HL-60 (cell line): ENCODE data around the gene NCBP3.

Experiments
- DNase-seq, 2 experiments: peaks; one replicate each; pipeline ENCODE4 v3.0.0-alpha.2; 2010 to 2020; ENCODE audit warnings: low read depth in 1 of 2, low spot score in 1 of 2
- H3K27ac ChIP-seq: fragments of 250-450 bp; sonication (Bioruptor Pico); replicated peaks from 2 replicates; pipeline ENCODE4 v1.5.1; 2020; ENCODE audit warnings: mild to moderate bottlenecking, moderate library complexity
- H3K27me3 ChIP-seq: fragments of 250-450 bp; sonication (Bioruptor Pico); 2 replicates; pipeline ENCODE4 v1.5.1; 2021; ENCODE audit warnings: mild to moderate bottlenecking, moderate library complexity; ENCODE audit not compliant: insufficient read depth, poor library complexity, severe bottlenecking
- H3K4me3 ChIP-seq: replicated peaks from 2 replicates; pipeline ENCODE4 v1.5.1; 2011; ENCODE audit warnings: mild to moderate bottlenecking, control low read depth, low read length; ENCODE audit not compliant: insufficient read depth
- GABPA ChIP-seq: IDR thresholded peaks from 2 replicates; pipeline ENCODE4 v1.6.1; 2012; ENCODE audit warnings: low read depth
- POLR2AphosphoS5 ChIP-seq: IDR thresholded peaks from 2 replicates; pipeline ENCODE4 v1.6.1; 2012; ENCODE audit warnings: low read depth
- SPI1 ChIP-seq: IDR thresholded peaks from 2 replicates; pipeline ENCODE4 v1.6.1; 2012; ENCODE audit warnings: low read depth, mild to moderate bottlenecking, borderline replicate concordance
- TF ChIP-seq, protein P1 (sequence below): IDR thresholded peaks from 2 replicates; pipeline ENCODE4 v1.6.1; 2012; ENCODE audit warnings: low read depth; ENCODE audit not compliant: insufficient replicate concordance
- TF ChIP-seq, protein P2 (sequence below): IDR thresholded peaks from one replicate; pipeline ENCODE4 v1.5.1; 2011; ENCODE audit warnings: low read length, control low read depth, inconsistent platforms; ENCODE audit not compliant: insufficient read depth

NCBP3 gene

GRCh38 chr17:3875317-3875716, 29.3 kb upstream of the NCBP3 start:
- no peaks in the 10 kb centered on the region for H3K27me3 ChIP-seq
- H3K4me3 ChIP-seq = no peak overlapping the region
- no peak for DNase-seq
- no peak overlapping the region for H3K27ac ChIP-seq
- TF ChIP-seq, protein P1, sequence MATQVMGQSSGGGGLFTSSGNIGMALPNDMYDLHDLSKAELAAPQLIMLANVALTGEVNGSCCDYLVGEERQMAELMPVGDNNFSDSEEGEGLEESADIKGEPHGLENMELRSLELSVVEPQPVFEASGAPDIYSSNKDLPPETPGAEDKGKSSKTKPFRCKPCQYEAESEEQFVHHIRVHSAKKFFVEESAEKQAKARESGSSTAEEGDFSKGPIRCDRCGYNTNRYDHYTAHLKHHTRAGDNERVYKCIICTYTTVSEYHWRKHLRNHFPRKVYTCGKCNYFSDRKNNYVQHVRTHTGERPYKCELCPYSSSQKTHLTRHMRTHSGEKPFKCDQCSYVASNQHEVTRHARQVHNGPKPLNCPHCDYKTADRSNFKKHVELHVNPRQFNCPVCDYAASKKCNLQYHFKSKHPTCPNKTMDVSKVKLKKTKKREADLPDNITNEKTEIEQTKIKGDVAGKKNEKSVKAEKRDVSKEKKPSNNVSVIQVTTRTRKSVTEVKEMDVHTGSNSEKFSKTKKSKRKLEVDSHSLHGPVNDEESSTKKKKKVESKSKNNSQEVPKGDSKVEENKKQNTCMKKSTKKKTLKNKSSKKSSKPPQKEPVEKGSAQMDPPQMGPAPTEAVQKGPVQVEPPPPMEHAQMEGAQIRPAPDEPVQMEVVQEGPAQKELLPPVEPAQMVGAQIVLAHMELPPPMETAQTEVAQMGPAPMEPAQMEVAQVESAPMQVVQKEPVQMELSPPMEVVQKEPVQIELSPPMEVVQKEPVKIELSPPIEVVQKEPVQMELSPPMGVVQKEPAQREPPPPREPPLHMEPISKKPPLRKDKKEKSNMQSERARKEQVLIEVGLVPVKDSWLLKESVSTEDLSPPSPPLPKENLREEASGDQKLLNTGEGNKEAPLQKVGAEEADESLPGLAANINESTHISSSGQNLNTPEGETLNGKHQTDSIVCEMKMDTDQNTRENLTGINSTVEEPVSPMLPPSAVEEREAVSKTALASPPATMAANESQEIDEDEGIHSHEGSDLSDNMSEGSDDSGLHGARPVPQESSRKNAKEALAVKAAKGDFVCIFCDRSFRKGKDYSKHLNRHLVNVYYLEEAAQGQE = no peak
- TF ChIP-seq GABPA = no peak
- no peak for TF ChIP-seq POLR2AphosphoS5
- TF ChIP-seq SPI1 = no peak
- TF ChIP-seq, protein P2, sequence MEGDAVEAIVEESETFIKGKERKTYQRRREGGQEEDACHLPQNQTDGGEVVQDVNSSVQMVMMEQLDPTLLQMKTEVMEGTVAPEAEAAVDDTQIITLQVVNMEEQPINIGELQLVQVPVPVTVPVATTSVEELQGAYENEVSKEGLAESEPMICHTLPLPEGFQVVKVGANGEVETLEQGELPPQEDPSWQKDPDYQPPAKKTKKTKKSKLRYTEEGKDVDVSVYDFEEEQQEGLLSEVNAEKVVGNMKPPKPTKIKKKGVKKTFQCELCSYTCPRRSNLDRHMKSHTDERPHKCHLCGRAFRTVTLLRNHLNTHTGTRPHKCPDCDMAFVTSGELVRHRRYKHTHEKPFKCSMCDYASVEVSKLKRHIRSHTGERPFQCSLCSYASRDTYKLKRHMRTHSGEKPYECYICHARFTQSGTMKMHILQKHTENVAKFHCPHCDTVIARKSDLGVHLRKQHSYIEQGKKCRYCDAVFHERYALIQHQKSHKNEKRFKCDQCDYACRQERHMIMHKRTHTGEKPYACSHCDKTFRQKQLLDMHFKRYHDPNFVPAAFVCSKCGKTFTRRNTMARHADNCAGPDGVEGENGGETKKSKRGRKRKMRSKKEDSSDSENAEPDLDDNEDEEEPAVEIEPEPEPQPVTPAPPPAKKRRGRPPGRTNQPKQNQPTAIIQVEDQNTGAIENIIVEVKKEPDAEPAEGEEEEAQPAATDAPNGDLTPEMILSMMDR = no peak

- TF ChIP-seq GABPA = no peak
- no peak for TF ChIP-seq POLR2AphosphoS5
- TF ChIP-seq, protein P2 = no peak
- TF ChIP-seq, protein P1 = no peak
- TF ChIP-seq SPI1 = no peak
- DNase-seq = no peak
- Histone ChIP-seq H3K4me3 (no peak overlapping the region), H3K27ac (no peak overlapping the region), H3K27me3 (no peaks in the 10 kb centered on the region)
Observed at GRCh38 chr17:3873862-3874261, 27.8 kb upstream of the NCBP3 start.

GRCh38 chr17:3870871-3871306, 24.8 kb upstream of the NCBP3 start:
- H3K27ac ChIP-seq = no peak overlapping the region
- no peak overlapping the region for H3K4me3 ChIP-seq
- TF ChIP-seq GABPA (no peak), POLR2AphosphoS5 (no peak), SPI1 (no peak)
- TF ChIP-seq, protein P2 = no peak
- H3K27me3 ChIP-seq = no peaks in the 10 kb centered on the region
- no peak for DNase-seq

DNA sequence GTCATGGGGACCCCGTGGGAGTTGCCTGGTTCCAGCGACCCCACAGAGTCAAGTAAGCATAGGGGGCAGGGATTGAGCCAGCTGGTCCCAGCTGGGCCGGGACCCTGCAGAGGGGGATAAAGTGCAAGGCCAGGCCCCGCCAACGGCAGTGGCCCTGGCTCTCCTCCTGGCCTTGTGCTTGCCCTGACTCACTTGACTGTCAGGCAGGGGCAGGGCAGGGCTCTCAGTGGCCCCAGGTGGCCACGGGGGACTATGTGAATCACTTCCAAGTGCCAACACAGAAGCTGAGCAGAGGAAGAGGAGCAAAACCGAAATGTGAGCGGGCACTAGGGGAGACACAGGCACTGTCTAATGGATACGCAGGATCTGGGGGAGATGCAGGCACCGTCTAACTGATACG, 21.6 kb upstream of the NCBP3 start:
- Histone ChIP-seq H3K27me3 (no peaks in the 10 kb centered on the region), H3K27ac (no peak overlapping the region), H3K4me3 (no peak overlapping the region)
- DNase-seq = no peak
- TF ChIP-seq SPI1 (no peak), POLR2AphosphoS5 (no peak), GABPA (no peak)
- TF ChIP-seq, protein P2 = no peak
- TF ChIP-seq, protein P1 = no peak
